ENCODE measurements around the gene OTUD4.

The OTUD4 gene

DNA sequence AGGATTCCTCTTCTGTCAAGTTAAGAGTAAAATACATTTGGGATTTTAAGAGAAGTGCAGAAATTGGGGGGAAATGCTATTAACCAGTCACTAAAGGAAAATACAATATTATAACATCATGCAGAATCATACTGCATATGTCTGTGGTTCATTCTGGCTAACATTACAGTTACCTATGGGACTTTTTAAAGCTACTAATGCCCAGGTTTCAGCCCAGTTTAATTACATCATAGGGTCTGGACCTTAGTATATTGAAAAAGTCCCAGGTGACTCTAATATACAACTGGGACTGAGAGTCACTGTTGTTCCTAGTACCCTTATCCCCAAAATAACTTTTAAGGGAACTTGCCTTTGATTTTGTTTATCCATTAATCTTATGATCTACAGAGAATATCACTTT is 72.3 kb downstream of the OTUD4 start:
- DNase-seq (ENCODE audit: low read depth), result no peak

DNA sequence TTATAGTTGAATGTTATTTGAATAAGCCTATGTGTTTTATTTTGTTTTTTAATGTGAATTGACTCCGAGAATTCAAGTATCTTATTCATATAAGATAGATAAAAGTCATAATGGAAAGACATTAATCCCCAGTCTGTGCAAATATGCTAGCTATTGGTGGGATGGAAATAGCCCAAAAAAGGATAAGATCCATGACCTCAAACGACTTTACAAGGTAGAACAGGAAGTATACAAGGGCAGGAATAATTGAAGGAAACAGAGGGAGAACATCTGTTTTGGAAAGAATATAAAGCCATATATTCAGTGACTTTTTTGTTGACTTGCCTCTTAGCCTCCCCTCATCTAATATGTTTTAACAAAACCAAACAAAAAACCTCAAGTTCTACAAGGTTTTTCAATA is 73.3 kb downstream of the OTUD4 start:
- DNase-seq (ENCODE audit: low read depth), result no peak

DNA sequence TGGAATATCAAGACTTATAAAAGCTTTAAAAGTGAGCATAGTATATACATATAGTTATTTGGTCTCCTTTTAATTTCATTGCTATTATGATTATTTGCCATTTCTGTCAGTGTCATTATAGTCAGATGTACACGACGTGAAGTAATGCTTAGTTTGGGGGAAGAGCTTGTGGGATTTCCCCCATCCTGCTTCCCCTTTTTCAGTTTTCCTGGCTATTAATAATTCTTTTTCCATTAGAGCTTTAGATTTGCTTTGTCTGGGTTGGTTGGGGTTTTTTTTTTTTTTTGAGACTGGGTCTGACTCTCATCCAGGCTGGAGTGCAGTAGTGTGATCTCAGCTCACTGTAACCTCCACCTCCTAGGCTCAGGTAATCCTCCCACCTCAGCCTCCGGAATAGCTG is 76.9 kb downstream of the OTUD4 start:
- DNase-seq (ENCODE audit: low read depth), result no peak

DNA sequence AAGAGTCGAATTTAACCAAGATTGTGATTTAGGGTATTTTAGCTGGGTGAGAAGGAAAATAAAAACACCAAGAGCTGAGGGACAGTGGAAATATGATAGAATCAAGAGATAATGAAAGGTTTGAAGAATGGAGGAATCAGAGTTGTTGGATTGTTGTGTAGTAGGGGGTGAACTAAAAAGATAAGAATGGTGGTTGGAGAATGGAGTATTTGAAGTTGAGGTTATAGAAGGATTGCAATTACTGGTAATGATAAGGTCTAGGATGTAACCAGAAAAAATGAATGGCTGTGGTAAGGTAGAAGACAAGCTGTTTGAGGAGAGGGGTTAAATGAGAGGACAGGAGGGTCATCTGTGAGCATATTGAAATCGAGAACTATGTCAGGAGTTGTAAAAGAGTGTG is 77.8 kb downstream of the OTUD4 start:
- DNase-seq (ENCODE audit: low read depth), result no peak

DNA sequence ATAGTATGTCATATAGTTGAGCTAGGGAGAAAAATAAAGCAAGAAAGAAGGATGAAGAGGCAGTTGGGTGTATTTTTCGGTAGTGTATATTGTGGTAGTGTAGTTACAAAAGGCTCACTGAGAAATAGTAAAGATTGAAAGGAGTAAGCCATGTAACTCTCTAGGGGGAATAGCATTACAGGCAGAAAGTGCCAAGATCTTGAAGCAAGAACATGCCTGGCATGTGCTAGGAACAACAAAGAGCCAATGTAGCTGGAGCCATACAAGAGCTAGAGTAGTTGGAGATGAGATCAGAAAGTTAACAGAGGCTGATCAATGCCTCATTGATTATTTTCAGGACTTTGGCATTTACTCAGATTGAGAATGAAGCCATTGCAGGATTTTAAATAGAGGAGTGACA is 79.3 kb downstream of the OTUD4 start:
- no peak for DNase-seq (ENCODE audit: low read depth)

DNA sequence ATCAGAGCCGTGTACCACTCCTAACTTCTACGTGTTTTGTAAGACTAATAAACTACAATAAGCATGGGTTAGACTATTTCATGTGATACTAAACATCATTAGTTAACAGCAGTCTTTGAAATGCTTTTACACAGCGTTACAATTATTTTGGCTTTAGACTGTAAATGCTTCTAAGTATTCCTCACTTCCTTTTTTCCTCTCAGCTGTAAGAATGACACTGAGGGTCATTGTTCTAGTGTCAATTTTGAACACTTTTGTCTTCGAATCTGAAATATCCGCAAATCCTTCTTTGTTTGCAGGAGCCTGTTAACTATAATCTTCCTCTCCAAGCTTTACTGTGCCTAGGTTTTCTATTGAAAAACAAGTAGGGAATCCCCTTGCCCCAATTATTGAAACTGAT is 80.7 kb downstream of the OTUD4 start:
- no peak for DNase-seq (ENCODE audit: low read depth)

DNA sequence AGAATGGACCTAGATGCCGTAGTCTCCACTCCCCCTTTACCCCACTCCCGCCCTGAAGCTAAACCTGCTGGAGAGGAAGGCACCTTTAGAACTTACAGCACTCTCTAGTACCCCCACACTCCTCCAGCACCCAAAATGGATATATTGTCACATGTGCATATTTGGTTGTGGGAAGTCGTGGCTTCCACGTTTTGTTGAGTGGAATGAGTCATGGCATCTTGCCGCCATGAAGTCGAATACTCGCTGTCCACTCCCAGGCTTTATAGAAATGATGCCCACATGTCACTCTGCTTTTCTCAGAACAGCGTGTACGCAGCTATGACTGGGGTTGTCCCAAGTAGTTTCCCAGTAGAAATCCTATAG is 81.7 kb downstream of the OTUD4 start:
- DNase-seq (ENCODE audit: low read depth), result peak; percentile 17

DNA sequence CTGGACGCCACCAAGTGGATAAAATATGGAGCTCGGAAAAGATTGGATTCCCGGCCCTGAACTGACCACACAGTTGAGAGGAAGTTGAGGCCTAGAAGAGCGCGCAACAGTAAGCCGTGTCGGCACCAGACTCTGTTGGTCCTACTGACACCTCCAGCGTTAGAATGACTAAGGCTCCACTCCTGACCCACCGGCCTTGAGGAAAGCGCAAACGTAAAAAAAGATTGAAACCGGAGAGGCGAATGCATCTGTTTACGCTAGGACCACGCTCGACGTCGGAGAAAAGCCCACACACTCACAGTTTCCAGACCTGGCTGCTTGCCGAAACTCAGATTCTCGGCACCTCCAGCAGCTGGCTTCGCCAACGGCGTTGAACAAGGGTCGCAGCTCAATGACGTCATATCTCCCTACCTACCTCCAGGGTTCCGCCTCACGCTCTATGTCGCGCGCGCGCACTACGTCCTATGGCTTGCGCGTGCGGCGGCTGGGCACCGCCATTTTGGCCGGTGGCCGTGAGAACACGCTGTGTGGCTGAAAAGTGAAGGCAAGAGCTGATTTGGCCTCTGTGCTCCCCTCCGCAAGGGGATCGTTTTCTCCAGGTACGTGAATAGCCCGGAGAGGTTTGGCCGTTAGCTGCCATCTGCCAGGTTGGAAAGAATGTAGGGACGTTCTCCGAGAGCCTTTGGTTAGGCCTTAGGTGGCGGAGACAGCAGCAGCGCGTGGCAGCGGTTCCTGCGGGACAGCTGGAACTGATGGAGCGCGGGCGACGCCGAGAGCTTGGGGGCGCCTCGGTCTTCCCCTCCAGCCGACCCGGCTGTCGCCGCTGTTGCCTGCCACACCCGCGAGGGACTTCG is 82.3 kb downstream of the OTUD4 start, which contains the start of the genes ABCE1 and ANAPC10:
TSS of gene ABCE1 (plus strand) at position 491 of the 854 bp plus-strand sequence. CDS start 6,102 bp downstream, outside the sequence.
TSS of gene ANAPC10 (minus strand) at position 376 of the 854 bp plus-strand sequence. CDS start 2,097 bp downstream, outside the sequence.
- DNase-seq (ENCODE audit: low read depth), result peak; percentile 96

DNA sequence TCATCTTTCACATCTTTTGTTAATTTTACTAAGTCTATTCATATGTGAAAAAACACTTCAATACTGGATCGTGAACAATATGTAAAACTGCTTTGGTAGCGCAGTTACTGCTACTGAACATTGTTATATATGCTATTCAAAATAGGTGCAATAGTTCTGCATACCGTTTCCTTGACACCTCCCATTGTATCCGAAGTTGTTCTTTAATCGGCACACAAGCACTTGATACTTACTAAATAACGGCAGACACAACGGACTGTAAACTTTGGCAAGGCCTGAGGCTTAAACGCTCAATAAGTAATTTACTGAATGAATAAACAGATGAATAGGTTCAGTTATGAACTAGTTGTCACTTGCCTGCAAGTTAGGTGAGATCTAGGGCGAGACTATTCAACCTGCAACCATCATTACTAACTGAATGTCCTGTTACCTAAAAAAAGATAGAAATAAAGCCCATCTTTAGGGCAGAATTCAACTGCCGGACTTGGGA is 83.0 kb downstream of the OTUD4 start:
- DNase-seq (ENCODE audit: low read depth), result no peak

DNA sequence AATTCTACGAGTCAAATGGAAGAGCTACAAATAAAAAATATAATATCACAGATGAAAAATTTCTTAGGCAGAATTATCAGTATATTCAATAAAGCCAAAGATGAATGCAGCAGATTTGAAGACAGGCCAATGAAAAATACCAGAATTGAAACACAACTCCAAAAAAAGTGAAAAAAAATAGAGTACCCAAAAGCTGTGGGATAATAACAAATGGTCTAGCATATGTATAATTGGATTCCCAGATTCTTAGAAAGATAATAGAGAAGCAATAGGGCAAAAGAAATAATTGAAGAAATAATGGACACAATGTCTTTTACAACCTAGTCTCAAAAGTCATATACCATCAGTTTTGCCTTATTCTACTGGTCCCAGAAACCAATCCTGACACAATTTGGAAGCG is 86.8 kb downstream of the OTUD4 start:
- DNase-seq (ENCODE audit: low read depth), result no peak

DNA sequence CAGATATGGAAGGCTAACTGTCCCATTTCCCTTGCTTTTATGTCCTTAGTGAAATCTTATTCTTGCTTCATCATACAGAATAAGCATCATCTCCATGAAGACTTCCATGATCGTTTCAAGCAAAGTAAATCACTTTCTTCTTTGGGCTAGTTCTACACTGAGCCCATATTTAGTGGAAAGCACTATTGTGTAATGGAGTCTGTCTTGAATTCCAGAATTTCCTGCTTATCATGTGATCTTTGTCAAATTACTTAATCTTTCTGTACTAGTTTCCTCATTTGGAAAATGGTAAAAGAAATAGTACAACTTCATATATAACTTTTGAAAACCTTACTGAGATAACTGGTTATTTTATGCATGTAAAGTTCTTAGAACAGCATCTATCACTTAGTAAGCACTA is 90.0 kb downstream of the OTUD4 start:
- DNase-seq (ENCODE audit: low read depth), result no peak

DNA sequence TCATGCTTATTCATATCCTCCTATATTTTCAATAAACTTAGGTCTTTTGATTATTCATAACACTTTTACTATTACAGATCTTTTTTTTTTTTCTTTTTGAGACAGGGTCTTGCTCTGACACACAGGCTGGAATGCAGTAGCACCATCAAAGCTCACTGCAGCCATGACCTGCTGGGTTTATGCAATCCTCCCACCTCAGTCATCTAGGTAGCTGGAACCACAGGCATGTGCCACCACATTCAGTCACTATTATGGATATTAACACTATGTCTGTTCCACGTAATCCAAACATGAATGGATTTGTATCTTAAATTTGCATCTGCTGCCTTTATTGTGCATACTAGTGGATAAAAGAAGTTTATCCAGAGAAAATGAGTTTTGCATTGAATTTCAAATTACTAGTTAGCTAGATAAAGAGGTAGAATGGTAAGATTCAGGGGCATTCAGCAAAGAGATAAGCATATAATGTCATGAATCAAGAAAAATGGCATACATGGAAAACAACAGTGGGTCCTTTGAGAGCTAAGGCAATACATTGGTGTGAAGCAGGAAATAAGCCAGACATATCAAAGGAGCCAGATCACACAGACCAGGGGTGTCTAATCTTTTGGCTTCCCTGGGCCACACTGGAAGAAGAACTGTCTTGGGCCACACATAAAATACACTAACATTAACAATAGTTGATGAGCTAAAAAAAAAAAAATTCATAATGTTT is 96.3 kb downstream of the OTUD4 start:
- DNase-seq (ENCODE audit: low read depth), result no peak

Measured in GM04504 (cell line).